ENCODE data around the gene ATG7.

ATG7 gene

DNA sequence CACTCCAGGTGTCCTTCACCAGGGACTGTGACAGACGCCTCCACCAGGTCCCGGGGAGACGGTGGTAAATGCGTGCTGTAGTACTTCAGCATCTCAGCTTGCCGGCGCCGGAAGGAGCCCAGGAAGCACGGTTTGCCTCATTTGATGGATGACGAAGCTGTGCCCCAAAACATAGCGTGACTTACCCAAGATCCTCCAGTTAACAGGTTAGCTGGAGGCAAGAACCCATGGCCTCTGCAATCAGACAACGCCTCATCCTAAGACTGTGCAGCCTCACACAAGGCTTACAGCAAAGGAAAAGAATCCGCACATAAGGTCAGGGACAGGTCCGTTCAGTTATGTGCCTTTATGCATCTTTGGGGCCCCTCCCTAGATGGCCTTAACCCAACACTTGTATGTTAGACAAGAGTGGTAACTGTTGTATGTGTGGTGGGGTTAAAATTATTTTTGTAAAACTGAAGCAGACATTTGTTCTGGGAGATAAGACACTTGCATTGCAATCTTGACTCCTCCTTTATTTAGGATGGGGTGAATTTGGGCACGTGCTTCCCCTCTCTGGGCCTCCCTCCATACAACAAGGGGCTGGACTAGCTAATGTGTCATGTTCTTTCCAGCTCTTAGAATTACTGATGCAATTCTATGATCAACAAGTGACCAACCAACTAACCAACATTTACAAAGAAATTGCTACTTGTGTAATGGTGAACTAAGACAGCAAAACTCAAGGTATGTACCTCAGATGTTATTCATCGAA, 332.1 kb downstream of the ATG7 start:
- in situ Hi-C loops (cut with MboI; ENCODE audit: low sequenced_read_pairs, unreplicated experiment), result no loop called here
- TF ChIP-seq, protein P1, sequence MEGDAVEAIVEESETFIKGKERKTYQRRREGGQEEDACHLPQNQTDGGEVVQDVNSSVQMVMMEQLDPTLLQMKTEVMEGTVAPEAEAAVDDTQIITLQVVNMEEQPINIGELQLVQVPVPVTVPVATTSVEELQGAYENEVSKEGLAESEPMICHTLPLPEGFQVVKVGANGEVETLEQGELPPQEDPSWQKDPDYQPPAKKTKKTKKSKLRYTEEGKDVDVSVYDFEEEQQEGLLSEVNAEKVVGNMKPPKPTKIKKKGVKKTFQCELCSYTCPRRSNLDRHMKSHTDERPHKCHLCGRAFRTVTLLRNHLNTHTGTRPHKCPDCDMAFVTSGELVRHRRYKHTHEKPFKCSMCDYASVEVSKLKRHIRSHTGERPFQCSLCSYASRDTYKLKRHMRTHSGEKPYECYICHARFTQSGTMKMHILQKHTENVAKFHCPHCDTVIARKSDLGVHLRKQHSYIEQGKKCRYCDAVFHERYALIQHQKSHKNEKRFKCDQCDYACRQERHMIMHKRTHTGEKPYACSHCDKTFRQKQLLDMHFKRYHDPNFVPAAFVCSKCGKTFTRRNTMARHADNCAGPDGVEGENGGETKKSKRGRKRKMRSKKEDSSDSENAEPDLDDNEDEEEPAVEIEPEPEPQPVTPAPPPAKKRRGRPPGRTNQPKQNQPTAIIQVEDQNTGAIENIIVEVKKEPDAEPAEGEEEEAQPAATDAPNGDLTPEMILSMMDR (IDR thresholded peaks at IDR 0.05; ENCODE audit: borderline replicate concordance, control extremely low read depth, extremely low read depth, insufficient read depth, missing control alignments), result no peak
- DNase-seq (ENCODE audit: low spot score), result no peak

DNA sequence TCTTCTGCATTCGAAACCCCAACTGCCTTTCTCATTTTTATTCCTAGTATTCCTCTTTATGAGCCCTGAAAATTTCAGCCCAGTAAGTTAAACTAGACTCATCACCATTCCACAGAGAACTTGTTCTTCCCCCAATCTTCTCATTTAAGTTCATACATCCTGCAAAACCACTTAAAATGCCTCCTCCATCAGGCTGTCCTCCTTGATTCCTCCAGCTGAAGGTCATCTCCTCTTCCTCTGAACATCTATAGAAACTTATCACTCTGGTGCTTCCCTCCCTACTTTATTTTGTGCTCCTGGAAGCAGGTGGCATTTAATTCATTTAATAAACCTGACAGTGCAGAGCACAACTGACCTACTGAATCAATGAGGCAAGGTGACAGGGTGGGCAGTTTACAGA, 333.2 kb downstream of the ATG7 start:
- TF ChIP-seq, protein P1 (IDR thresholded peaks at IDR 0.05; ENCODE audit: borderline replicate concordance, control extremely low read depth, extremely low read depth, insufficient read depth, missing control alignments), result no peak
- in situ Hi-C loops (cut with MboI; ENCODE audit: low sequenced_read_pairs, unreplicated experiment), result no loop called here
- DNase-seq (ENCODE audit: low spot score), result no peak

DNA sequence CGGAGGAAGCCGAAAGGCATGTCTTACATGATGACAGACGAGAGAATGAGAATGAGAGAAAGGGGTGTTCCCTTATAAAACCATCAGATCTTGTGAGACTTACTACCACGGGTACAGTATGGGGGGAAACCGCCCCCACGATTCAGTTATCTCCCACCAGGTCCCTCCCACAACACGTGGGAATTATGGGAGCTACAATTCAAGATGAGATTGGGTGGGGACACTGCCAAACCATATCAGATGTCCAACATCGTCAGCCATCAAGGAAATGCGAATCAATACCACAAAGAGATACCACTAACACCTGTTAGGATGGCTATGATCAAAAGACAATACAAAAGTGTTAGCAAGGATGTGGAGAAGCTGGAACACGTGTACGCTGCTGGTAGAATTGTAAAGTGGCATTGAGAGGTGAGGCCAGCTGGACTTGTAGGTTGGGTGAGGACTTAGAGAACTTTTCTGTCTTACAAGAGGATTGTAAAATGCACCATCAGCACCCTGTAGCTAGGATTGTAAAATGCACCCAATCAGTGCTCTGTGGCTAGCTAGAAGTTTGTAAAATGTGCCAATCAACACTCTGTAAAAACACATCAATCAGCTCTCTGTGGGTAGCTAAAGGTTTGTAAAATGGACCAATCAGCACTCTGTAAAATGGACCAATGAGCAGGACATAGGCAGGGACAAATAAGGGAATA, 334.0 kb downstream of the ATG7 start:
- TF ChIP-seq, protein P1 (IDR thresholded peaks at IDR 0.05; ENCODE audit: borderline replicate concordance, control extremely low read depth, extremely low read depth, insufficient read depth, missing control alignments), result no peak
- in situ Hi-C loops (cut with MboI; ENCODE audit: low sequenced_read_pairs, unreplicated experiment), result no loop called here
- DNase-seq (ENCODE audit: low spot score), result no peak

DNA sequence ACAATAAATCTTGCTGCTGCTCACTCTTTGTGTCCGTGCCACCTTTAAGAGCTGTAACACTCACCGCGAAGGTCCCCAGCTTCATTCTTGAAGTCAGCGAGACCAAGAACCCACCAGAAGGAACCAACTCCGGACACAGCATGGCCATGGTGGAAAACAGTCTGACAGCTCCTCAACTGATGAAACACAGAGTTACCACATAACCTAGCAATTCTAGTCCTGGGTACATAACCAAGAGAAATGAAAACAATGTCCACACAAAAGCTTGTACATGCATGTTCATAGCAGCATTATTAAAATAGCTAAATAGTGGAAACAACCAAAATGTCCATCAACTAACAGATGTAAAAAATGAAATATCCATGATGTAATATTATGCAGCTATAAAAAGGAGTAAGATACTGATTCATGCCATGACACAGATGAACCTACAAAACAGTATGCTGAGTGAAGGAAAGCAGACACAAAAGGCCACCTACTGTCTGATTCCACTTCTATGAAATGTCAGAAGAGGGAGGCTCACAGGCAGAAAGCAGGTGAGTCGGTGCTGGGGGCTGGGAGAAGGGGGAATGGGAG, 334.8 kb downstream of the ATG7 start:
- in situ Hi-C loops (cut with MboI; ENCODE audit: low sequenced_read_pairs, unreplicated experiment), result no loop called here
- TF ChIP-seq, protein P1 (IDR thresholded peaks at IDR 0.05; ENCODE audit: borderline replicate concordance, control extremely low read depth, extremely low read depth, insufficient read depth, missing control alignments), result no peak
- DNase-seq (ENCODE audit: low spot score), result no peak

Measured in GM13976 (cell line).